Loucy (cell line): Measurements from ENCODE around the gene ZMAT5.

Experiments
- CTCF ChIP-seq: fragments of 200-600 bp; sonication (generic); conservative IDR thresholded peaks from 2 replicates; pipeline ENCODE4 v1.5.1; 2014; ENCODE audit warnings: mild to moderate bottlenecking, antibody characterized with exemption, low read length
- EZH2phosphoT487 ChIP-seq: fragments of 200-600 bp; IDR thresholded peaks from 2 replicates; pipeline ENCODE4 v1.6.1; 2018; ENCODE audit warnings: antibody characterized with exemption, mild to moderate bottlenecking, moderate library complexity, borderline replicate concordance

- no peak for TF ChIP-seq CTCF
- no peak for TF ChIP-seq EZH2phosphoT487
Observed at GRCh38 chr22:29700900-29701154, 66.0 kb downstream of the ZMAT5 start.
